ENCODE results near the gene CD300LG. TPM values are rescaled to one million over a fixed set of nuclear protein-coding genes. Genes with fewer than 3 reads are reported as not detected.
"Not testable (repeated sequence)": the region's sequence is repeated elsewhere in the genome, so short reads cannot be mapped to it uniquely, and the experiment has no call there.

Gene CD300LG
- total and polyA plus RNA-seq, 2 donors (not counting 1 experiment from before 2014, with no cell fraction given), result not detected

DNA sequence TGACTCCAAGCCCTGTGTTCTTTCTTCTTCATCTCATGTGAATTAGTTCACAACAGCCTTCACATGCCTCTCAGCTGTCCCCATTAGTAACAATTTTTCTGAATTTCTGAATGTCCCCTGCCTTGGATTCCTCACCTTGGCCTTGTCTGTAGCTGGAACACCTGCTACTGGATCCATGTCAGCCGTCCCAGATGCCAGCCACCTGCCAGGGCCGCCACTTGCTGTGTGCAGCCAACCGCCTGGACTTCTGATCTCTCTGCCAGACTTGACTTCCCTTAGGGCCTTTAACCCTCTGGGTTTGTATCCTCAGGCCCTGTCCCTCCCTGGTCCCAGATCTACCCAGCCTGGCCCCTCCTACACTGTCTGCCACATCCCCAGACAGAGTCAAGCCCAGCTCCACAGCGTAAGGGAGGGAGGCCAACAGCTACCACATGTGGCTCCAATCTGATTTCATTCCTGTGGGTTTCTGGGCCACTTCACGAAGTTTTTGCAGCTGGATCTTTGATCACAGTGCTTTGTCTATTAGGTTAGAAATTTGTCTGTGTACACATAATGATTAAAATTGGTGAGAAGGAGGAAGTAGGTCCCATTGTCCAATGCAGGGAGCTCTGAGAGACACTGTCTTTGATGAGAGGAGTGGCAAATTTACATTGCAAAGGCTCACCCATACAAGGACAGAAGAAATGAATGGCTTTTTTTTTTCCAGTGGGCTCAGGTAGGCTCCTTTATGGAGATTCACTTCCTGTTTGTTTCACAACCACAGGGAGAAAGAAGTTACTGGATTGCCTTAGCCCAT, 45.1 kb downstream of the CD300LG start:
- Histone ChIP-seq H2AFZ (ENCODE audit: low read length) (no peak overlapping the region), H3K4me3 (replicated peaks in 1 of 4; ENCODE audit: control extremely low read depth in 1 of 4, insufficient read depth in 1 of 4, low read depth in 3 of 4, low read length in 4 of 4) (no peak overlapping the region), H4K20me1 (ENCODE audit: control insufficient read depth, extremely low read depth, insufficient read depth, low read length) (no peaks in the 10 kb centered on the region), H3K9ac (ENCODE audit: insufficient read depth, low read length) (no peak overlapping the region), H3K27ac (ENCODE audit: insufficient read depth, low read length) (no peak overlapping the region), H3K4me1 (ENCODE audit: control insufficient read depth, extremely low read depth, insufficient read depth, low read length) (no peaks in the 10 kb centered on the region), H3K36me3 (ENCODE audit: control insufficient read depth, insufficient read depth, low read length) (no peaks in the 10 kb centered on the region), H3K79me2 (ENCODE audit: control insufficient read depth, insufficient read depth, low read length) (no peaks in the 10 kb centered on the region), H3K4me2 (ENCODE audit: extremely low read depth, insufficient read depth, low read length) (no peak overlapping the region), H3K27me3 (ENCODE audit: control insufficient read depth, insufficient read depth, low read length) (no peaks in the 10 kb centered on the region), H3K9me3 (ENCODE audit: control insufficient read depth, insufficient read depth, low read depth, low read length) (no peaks in the 10 kb centered on the region)
- TF ChIP-seq EZH2 (IDR thresholded peaks at IDR 0.05; ENCODE audit: low read length, missing control alignments), result no peak
- TF ChIP-seq, protein P1, sequence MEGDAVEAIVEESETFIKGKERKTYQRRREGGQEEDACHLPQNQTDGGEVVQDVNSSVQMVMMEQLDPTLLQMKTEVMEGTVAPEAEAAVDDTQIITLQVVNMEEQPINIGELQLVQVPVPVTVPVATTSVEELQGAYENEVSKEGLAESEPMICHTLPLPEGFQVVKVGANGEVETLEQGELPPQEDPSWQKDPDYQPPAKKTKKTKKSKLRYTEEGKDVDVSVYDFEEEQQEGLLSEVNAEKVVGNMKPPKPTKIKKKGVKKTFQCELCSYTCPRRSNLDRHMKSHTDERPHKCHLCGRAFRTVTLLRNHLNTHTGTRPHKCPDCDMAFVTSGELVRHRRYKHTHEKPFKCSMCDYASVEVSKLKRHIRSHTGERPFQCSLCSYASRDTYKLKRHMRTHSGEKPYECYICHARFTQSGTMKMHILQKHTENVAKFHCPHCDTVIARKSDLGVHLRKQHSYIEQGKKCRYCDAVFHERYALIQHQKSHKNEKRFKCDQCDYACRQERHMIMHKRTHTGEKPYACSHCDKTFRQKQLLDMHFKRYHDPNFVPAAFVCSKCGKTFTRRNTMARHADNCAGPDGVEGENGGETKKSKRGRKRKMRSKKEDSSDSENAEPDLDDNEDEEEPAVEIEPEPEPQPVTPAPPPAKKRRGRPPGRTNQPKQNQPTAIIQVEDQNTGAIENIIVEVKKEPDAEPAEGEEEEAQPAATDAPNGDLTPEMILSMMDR (conservative IDR thresholded peaks at IDR 0.05 in 1 of 2, IDR thresholded peaks at IDR 0.05 in 1 of 2; ENCODE audit: low read depth in 1 of 2, low read length in 2 of 2), result no peak
- peak in 1 of 2 donors; percentile 53 for DNase-seq (ENCODE audit: low read depth in 2 of 2)

DNA sequence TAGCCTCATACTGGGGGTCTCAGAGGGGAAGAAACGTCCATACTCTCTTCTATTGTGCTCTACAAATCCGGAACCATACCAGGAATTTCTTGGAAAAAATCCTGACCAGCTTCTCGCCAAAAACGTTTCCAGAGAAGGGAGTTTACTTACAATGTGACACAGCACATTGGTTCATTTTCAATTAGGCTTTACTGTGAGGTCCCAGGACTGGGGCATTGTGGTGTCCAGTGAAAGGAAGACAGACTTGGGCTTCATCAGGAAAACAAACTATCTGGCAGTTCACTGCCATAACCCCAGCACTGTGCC, 45.6 kb downstream of the CD300LG start:
- Histone ChIP-seq H3K4me1 (ENCODE audit: control insufficient read depth, extremely low read depth, insufficient read depth, low read length) (no peaks in the 10 kb centered on the region), H3K27ac (ENCODE audit: insufficient read depth, low read length) (no peak overlapping the region)

DNA sequence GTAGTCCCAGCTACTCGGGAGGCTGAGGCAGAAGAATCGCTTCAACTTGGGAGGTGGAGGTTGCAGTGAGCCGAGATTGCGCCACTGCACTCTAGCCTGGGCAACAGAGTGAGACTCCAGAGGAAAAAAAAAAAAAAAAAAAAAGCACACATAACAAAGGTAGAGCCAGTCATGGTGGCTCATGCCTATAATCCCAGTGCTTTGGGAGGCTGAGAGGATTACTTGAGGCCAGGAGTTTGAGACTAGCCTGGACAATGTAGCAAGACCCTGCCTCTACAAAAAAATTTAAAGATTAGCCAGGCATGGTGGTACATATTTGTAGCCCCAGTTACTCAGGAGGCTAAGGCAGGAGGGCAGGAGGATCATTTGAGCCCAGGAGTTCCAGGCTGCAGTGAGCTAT, 47.5 kb downstream of the CD300LG start:
- not testable (repeated sequence) for H3K4me3 ChIP-seq (replicated peaks in 1 of 4; ENCODE audit: control extremely low read depth in 1 of 4, insufficient read depth in 1 of 4, low read depth in 3 of 4, low read length in 4 of 4); DNase-seq (ENCODE audit: low read depth in 2 of 2); H3K79me2 ChIP-seq (ENCODE audit: control insufficient read depth, insufficient read depth, low read length); H2AFZ ChIP-seq (ENCODE audit: low read length); H3K4me2 ChIP-seq (ENCODE audit: extremely low read depth, insufficient read depth, low read length); H4K20me1 ChIP-seq (ENCODE audit: control insufficient read depth, extremely low read depth, insufficient read depth, low read length); H3K9me3 ChIP-seq (ENCODE audit: control insufficient read depth, insufficient read depth, low read depth, low read length); H3K27me3 ChIP-seq (ENCODE audit: control insufficient read depth, insufficient read depth, low read length); H3K36me3 ChIP-seq (ENCODE audit: control insufficient read depth, insufficient read depth, low read length); H3K9ac ChIP-seq (ENCODE audit: insufficient read depth, low read length); H3K4me1 ChIP-seq (ENCODE audit: control insufficient read depth, extremely low read depth, insufficient read depth, low read length); H3K27ac ChIP-seq (ENCODE audit: insufficient read depth, low read length)

More for the DNA sequence above, 45.6 kb downstream of the CD300LG start:
- Histone ChIP-seq H3K4me3 (replicated peaks in 1 of 4; ENCODE audit: control extremely low read depth in 1 of 4, insufficient read depth in 1 of 4, low read depth in 3 of 4, low read length in 4 of 4) (no peak overlapping the region), H2AFZ (ENCODE audit: low read length) (no peak overlapping the region), H3K9ac (ENCODE audit: insufficient read depth, low read length) (no peak overlapping the region), H3K36me3 (ENCODE audit: control insufficient read depth, insufficient read depth, low read length) (no peaks in the 10 kb centered on the region), H3K9me3 (ENCODE audit: control insufficient read depth, insufficient read depth, low read depth, low read length) (no peaks in the 10 kb centered on the region), H4K20me1 (ENCODE audit: control insufficient read depth, extremely low read depth, insufficient read depth, low read length) (no peaks in the 10 kb centered on the region), H3K4me2 (ENCODE audit: extremely low read depth, insufficient read depth, low read length) (no peak overlapping the region), H3K27me3 (ENCODE audit: control insufficient read depth, insufficient read depth, low read length) (no peaks in the 10 kb centered on the region), H3K79me2 (ENCODE audit: control insufficient read depth, insufficient read depth, low read length) (no peaks in the 10 kb centered on the region)
- no peak for TF ChIP-seq EZH2 (IDR thresholded peaks at IDR 0.05; ENCODE audit: low read length, missing control alignments)
- TF ChIP-seq, protein P1 (conservative IDR thresholded peaks at IDR 0.05 in 1 of 2, IDR thresholded peaks at IDR 0.05 in 1 of 2; ENCODE audit: low read depth in 1 of 2, low read length in 2 of 2), result no peak
- DNase-seq (ENCODE audit: low read depth in 2 of 2), result no peak

Measured in fibroblast of lung (primary cell).